H1 (cell line): ENCODE results near the gene GPR139. TPM values are rescaled to one million over a fixed set of nuclear protein-coding genes. Genes with fewer than 3 reads are reported as not detected.

Source experiments
- CTCF ChIA-PET: fragments of 300-600 bp; sonication (Branson Sonifier 250); formaldehyde crosslinking; loops from one replicate; lab custom pipeline; 2021; ENCODE audit not compliant: partially characterized antibody; lab: Charles Lee
- POLR2A ChIA-PET: fragments of 300-600 bp; sonication (Branson Sonifier 250); formaldehyde crosslinking; loops from one replicate; lab custom pipeline; 2021; ENCODE audit warnings: inconsistent platforms; ENCODE audit not compliant: partially characterized antibody; lab: Charles Lee
- DNase-seq, 2 experiments: peaks; one replicate each; pipeline versions ENCODE4 v3.0.0 to v3.0.0-alpha.2; 2010 to 2022; ENCODE audit warnings: low spot score in 2 of 2, low read depth in 1 of 2, mixed read lengths in 1 of 2
- FAIRE-seq: peaks from 2 replicates; lab custom pipeline; 2011; peaks lifted over from hg19 to GRCh38; lab: Jason Lieb, UNC
- H2AFZ ChIP-seq: 2 replicates; pipeline ENCODE4 v1.8.1; 2012; ENCODE audit warnings: low read length, inconsistent platforms
- H2AK5ac ChIP-seq: 2 replicates; pipeline ENCODE4 v1.6.1; 2013; ENCODE audit warnings: low read depth, low read length
- H2BK120ac ChIP-seq: replicated peaks from 2 replicates; pipeline ENCODE3; 2013; ENCODE audit warnings: low read depth, low read length, inconsistent platforms
- H2BK12ac ChIP-seq: 2 replicates; pipeline ENCODE4 v1.6.1; 2013; ENCODE audit warnings: low read depth, low read length
- H2BK15ac ChIP-seq: 2 replicates; pipeline ENCODE4 v1.6.1; 2013; ENCODE audit warnings: low read length
- H2BK20ac ChIP-seq: 2 replicates; pipeline ENCODE4 v1.6.1; 2013; ENCODE audit warnings: low read length
- H2BK5ac ChIP-seq: 2 replicates; pipeline ENCODE4 v1.6.1; 2013; ENCODE audit warnings: low read depth, low read length
- H3K14ac ChIP-seq: 2 replicates; pipeline ENCODE4 v1.6.1; 2013; ENCODE audit warnings: inconsistent platforms; ENCODE audit not compliant: insufficient read length
- H3K18ac ChIP-seq: 2 replicates; pipeline ENCODE4 v1.6.1; 2013; ENCODE audit warnings: low read length; ENCODE audit errors: extremely low read depth
- H3K23ac ChIP-seq: 2 replicates; pipeline ENCODE4 v1.6.1; 2013; ENCODE audit warnings: inconsistent platforms; ENCODE audit not compliant: insufficient read length
- H3K23me2 ChIP-seq: 2 replicates; pipeline ENCODE4 v1.6.1; 2013; ENCODE audit warnings: low read depth, low read length
- H3K27ac ChIP-seq: 2 replicates; pipeline ENCODE4 v1.6.1; 2011; ENCODE audit warnings: low read depth, low read length, inconsistent platforms
- H3K27me3 ChIP-seq, 4 experiments: replicated peaks in 1 of 4; 1 replicate in 1 of 4; 2 replicates in 3 of 4; pipeline versions ENCODE4 v1.6.1 to v1.8.1; 2011 to 2013; ENCODE audit warnings: low read length in 3 of 4, mild to moderate bottlenecking in 3 of 4, inconsistent platforms in 2 of 4, mixed read lengths in 2 of 4, moderate library complexity in 1 of 4; ENCODE audit not compliant: control insufficient read depth in 3 of 4, insufficient read depth in 3 of 4; ENCODE audit errors: extremely low read depth in 1 of 4
- H3K36me3 ChIP-seq, 4 experiments: 2 replicates each; pipeline versions ENCODE4 v1.6.1 to v1.8.1; 2011 to 2013; ENCODE audit warnings: mild to moderate bottlenecking in 4 of 4, low read length in 3 of 4, moderate library complexity in 2 of 4, control low read depth in 1 of 4, inconsistent platforms in 1 of 4; ENCODE audit not compliant: insufficient read depth in 4 of 4, control insufficient read depth in 2 of 4
- H3K4ac ChIP-seq: replicated peaks from 2 replicates; pipeline ENCODE3; 2013; ENCODE audit warnings: low read length, low read depth, mixed read lengths, inconsistent platforms; ENCODE audit not compliant: insufficient read length
- H3K4me1 ChIP-seq, 4 experiments: replicated peaks in 1 of 4; 1 replicate in 1 of 4; 2 replicates in 3 of 4; pipeline versions ENCODE4 v1.6.1 to v1.8.1; 2011 to 2013; ENCODE audit warnings: low read length in 3 of 4, inconsistent platforms in 2 of 4, mixed read lengths in 1 of 4; ENCODE audit not compliant: insufficient read depth in 4 of 4, control insufficient read depth in 3 of 4
- H3K4me2 ChIP-seq, 2 experiments: 2 replicates each; pipeline versions ENCODE4 v1.6.1 to v1.8.1; 2011 to 2013; ENCODE audit warnings: low read depth in 2 of 2, low read length in 2 of 2, control low read depth in 1 of 2, inconsistent platforms in 1 of 2, mild to moderate bottlenecking in 1 of 2; ENCODE audit not compliant: insufficient read depth in 1 of 2
- H3K4me3 ChIP-seq, 4 experiments: fragments of 200-600, 300-600 bp in 1 of 4; sonication (generic), shearing (Covaris generic), sonication (Bioruptor Twin) in 1 of 4; 2 replicates each; pipeline versions ENCODE4 v1.5.1 to v1.8.1; 2011 to 2016; ENCODE audit warnings: low read length in 4 of 4, low read depth in 3 of 4, control low read depth in 2 of 4, inconsistent platforms in 2 of 4, mild to moderate bottlenecking in 2 of 4, mixed read lengths in 1 of 4, moderate library complexity in 1 of 4; ENCODE audit not compliant: insufficient read depth in 2 of 4; ENCODE audit errors: extremely low read depth in 1 of 4
- H3K56ac ChIP-seq: replicated peaks from 2 replicates; pipeline ENCODE3; 2013; ENCODE audit warnings: low read depth, mild to moderate bottlenecking, mixed read lengths, low read length, inconsistent platforms; ENCODE audit not compliant: insufficient read length
- H3K79me1 ChIP-seq: 2 replicates; pipeline ENCODE4 v1.6.1; 2013; ENCODE audit warnings: low read depth, low read length, control low read depth
- H3K79me2 ChIP-seq, 2 experiments: 2 replicates each; pipeline versions ENCODE4 v1.6.1 to v1.8.1; 2012 to 2013; ENCODE audit warnings: low read length in 2 of 2, mild to moderate bottlenecking in 2 of 2, inconsistent platforms in 1 of 2; ENCODE audit not compliant: insufficient read depth in 2 of 2, control insufficient read depth in 1 of 2
- H3K9ac ChIP-seq, 4 experiments: replicated peaks in 1 of 4; 1 replicate in 1 of 4; 2 replicates in 3 of 4; pipeline versions ENCODE4 v1.6.1 to v1.8.1; 2011 to 2013; ENCODE audit warnings: low read depth in 3 of 4, low read length in 3 of 4, control low read depth in 2 of 4, mild to moderate bottlenecking in 2 of 4, moderate library complexity in 2 of 4, inconsistent platforms in 1 of 4; ENCODE audit errors: extremely low read depth in 1 of 4
- H3K9me3 ChIP-seq, 2 experiments: 2 replicates each; pipeline versions ENCODE4 v1.6.1 to v1.8.1; 2012 to 2013; ENCODE audit warnings: mild to moderate bottlenecking in 2 of 2, moderate library complexity in 2 of 2, control low read depth in 1 of 2, inconsistent platforms in 1 of 2, low read depth in 1 of 2, low read length in 1 of 2, mixed read lengths in 1 of 2; ENCODE audit not compliant: insufficient read depth in 2 of 2
- H4K20me1 ChIP-seq, 2 experiments: replicated peaks in 1 of 2; 2 replicates each; pipeline versions ENCODE3 to v1.8.1; 2011 to 2013; ENCODE audit warnings: inconsistent platforms in 2 of 2, low read length in 2 of 2, mild to moderate bottlenecking in 1 of 2; ENCODE audit not compliant: insufficient read depth in 2 of 2, control insufficient read depth in 1 of 2
- H4K5ac ChIP-seq: 2 replicates; pipeline ENCODE4 v1.6.1; 2013; ENCODE audit warnings: low read length, low read depth, mixed read lengths, inconsistent platforms; ENCODE audit not compliant: insufficient read length
- H4K8ac ChIP-seq: 2 replicates; pipeline ENCODE4 v1.8.0; 2013; ENCODE audit warnings: mild to moderate bottlenecking, moderate library complexity, low read length, inconsistent platforms; ENCODE audit not compliant: insufficient read depth; ENCODE audit errors: extremely low read depth
- H4K91ac ChIP-seq: replicated peaks from 2 replicates; pipeline ENCODE3; 2013; ENCODE audit warnings: low read length, mixed read lengths, inconsistent platforms; ENCODE audit not compliant: insufficient read length
- BACH1 ChIP-seq: IDR thresholded peaks from 2 replicates; pipeline ENCODE4 v1.6.1; 2012; ENCODE audit warnings: low read length, improper control_type of control experiment
- CEBPB ChIP-seq: IDR thresholded peaks from 2 replicates; pipeline ENCODE4 v1.6.1; 2012; ENCODE audit warnings: low read depth, low read length
- RXRA ChIP-seq: IDR thresholded peaks from 2 replicates; pipeline ENCODE4 v1.6.1; 2011; ENCODE audit warnings: low read depth, mild to moderate bottlenecking, low read length, moderate library complexity; ENCODE audit not compliant: insufficient read depth
- SAP30 ChIP-seq: fragments of 300-600 bp; sonication (generic); IDR thresholded peaks from 2 replicates; pipeline ENCODE4 v1.7.1; 2012; ENCODE audit warnings: low read length, moderate library complexity, mild to moderate bottlenecking, inconsistent platforms; ENCODE audit not compliant: insufficient read depth, insufficient replicate concordance
- SP4 ChIP-seq: IDR thresholded peaks from 2 replicates; pipeline ENCODE4 v1.6.1; 2012; ENCODE audit warnings: low read length, inconsistent platforms
- YY1 ChIP-seq: IDR thresholded peaks from 2 replicates; pipeline ENCODE4 v1.6.1; 2011; ENCODE audit warnings: low read depth, mild to moderate bottlenecking, low read length
- WGBS, 2 experiments: shearing (Covaris generic) in 1 of 2; methylation state at CpG; one replicate each; pipeline versions ENCODE4 v1.1.6 to v1.1.7; 2013 to 2015; ENCODE audit warnings: low lambda C conversion rate in 2 of 2, mixed read lengths in 2 of 2, inconsistent platforms in 1 of 2, low coverage in 1 of 2, missing lambda C conversion rate in 1 of 2; ENCODE audit not compliant: insufficient replicate concordance in 2 of 2, insufficient coverage in 1 of 2, insufficient read length in 1 of 2; ENCODE audit errors: extremely low coverage in 1 of 2, missing lambda C conversion rate in 1 of 2; 5-methylcytosine and 5-hydroxymethylcytosine counted together
- polyA plus RNA-seq, 7 experiments: library from polyadenylated mRNA; depleted of rRNA in 3 of 7; stranded (reverse) in 5 of 7; unstranded in 2 of 7; fragments of >200 nt in 5 of 7; fragments of 200-250 nt in 2 of 7; gene quantifications; 1 replicate in 5 of 7; 2 replicates in 1 of 7; 4 replicates in 1 of 7; pipeline versions ENCODE4 v1.2.1 to v1.2.3, GENCODE V29; 2011 to 2013; ENCODE audit warnings: missing spikeins in 2 of 7, mixed read lengths in 2 of 7
- total RNA-seq: library from RNA; stranded (reverse); fragmentation: NEBNext Ultra II Directional; extraction: Animal tissue kit (Norgen Biotek cat#: 25700); gene quantifications from 2 replicates; pipeline ENCODE4 v1.2.1, GENCODE V29; 2021
- TF ChIP-seq, protein P1 (sequence below): IDR thresholded peaks from 2 replicates; pipeline ENCODE4 v1.6.1; 2011; ENCODE audit warnings: low read depth, mild to moderate bottlenecking, low read length; ENCODE audit not compliant: insufficient read depth

The GPR139 gene
- total and polyA plus RNA-seq, 2 of the 8 experiments (the other 6 are each of a cell fraction or from before 2014, with no cell fraction given), result 0.84 to 2.2 TPM

DNA sequence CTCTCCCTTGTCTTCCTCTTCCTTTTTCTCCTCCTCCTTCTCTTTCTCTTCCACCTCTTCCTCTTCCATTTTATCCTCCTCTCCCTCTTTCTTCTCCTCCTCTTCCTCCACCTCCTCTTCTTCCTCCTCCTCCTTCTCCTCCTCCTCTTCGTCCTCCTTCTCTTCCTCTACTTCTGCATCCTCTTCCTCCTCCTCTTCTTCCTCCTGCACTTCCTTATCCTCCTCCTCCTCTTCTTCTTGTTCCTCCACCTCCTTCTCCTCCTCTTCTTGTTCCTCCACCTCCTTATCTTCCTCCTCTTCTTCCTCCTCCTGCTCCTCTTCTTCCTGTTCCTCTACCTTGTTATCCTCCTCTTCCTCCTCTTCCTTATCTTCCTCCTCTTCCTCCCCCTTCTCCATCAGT is 28.8 kb upstream of the GPR139 start:
- no peak overlapping the region for H2BK120ac ChIP-seq
- no peaks in the 10 kb centered on the region for H3K23me2 ChIP-seq
- peaks cover 0 to 4% (median 0%) of the 10 kb centered on the region in 4 experiments; a peak in 2 of 7 replicates for H3K4me1 ChIP-seq
- CTCF ChIA-PET, result interaction anchor here (0.6 to 1.3 kb wide), 3 partner anchors 8 to 198 kb away, joined by 3 read pairs; no protein-coding TSS in a partner anchor
- H3K9me3 ChIP-seq, result 0 out of 4 replicates have a peak, but pooled peaks cover 0 to 4% of the 10 kb centered on the region in 2 experiments
- H3K9ac ChIP-seq, result no peak overlapping the region
- no peak overlapping the region for H4K8ac ChIP-seq
- H3K14ac ChIP-seq, result no peak overlapping the region
- WGBS, 2 experiments, result 68% methylated on average over 1 of the region's 1 CpG; no CpG with 5 or more reads in 1 of the 2 experiments
- no peak overlapping the region for H4K91ac ChIP-seq
- FAIRE-seq, result no peak
- H4K20me1 ChIP-seq, result no peaks in the 10 kb centered on the region
- no peak overlapping the region for H2AFZ ChIP-seq
- POLR2A ChIA-PET, result no interaction called here
- H2BK15ac ChIP-seq, result no peak overlapping the region; the same call in 1 of the 2 replicates
- H3K56ac ChIP-seq, result no peak overlapping the region
- H3K27me3 ChIP-seq, result no peaks in the 10 kb centered on the region
- H3K79me1 ChIP-seq, result no peaks in the 10 kb centered on the region
- H2BK12ac ChIP-seq, result no peak overlapping the region
- H2BK20ac ChIP-seq, result no peak overlapping the region
- no peak overlapping the region for H2BK5ac ChIP-seq
- no peak overlapping the region for H3K4ac ChIP-seq
- no peak overlapping the region for H4K5ac ChIP-seq
- H3K4me3 ChIP-seq, result no peak overlapping the region
- no peak overlapping the region for H2AK5ac ChIP-seq
- DNase-seq, result no peak
- no peaks in the 10 kb centered on the region for H3K36me3 ChIP-seq
- no peak overlapping the region for H3K4me2 ChIP-seq
- H3K79me2 ChIP-seq, result no peaks in the 10 kb centered on the region
- H3K27ac ChIP-seq, result no peak overlapping the region
- no peak for TF ChIP-seq RXRA
- TF ChIP-seq YY1, result no peak
- TF ChIP-seq CEBPB, result no peak
- TF ChIP-seq, protein P1, sequence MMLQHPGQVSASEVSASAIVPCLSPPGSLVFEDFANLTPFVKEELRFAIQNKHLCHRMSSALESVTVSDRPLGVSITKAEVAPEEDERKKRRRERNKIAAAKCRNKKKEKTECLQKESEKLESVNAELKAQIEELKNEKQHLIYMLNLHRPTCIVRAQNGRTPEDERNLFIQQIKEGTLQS, result no peak
- no peak for TF ChIP-seq BACH1
- no peak for TF ChIP-seq SAP30
- TF ChIP-seq SP4, result no peak
- no peak overlapping the region for H3K18ac ChIP-seq
- H3K23ac ChIP-seq, result no peak overlapping the region
